ENCODE results near the gene DDO. TPM values are rescaled to one million over a fixed set of nuclear protein-coding genes. Genes with fewer than 3 reads are reported as not detected.

The DDO gene
- total RNA-seq, 1 donor from 2014 or later = not detected

GRCh38 chr6:110357664-110358552 lies 57.5 kb downstream of the DDO start, which contains the start of gene METTL24:
Gene METTL24, minus strand, starts transcription at chr6:110358349. Its CDS starts 77 bp downstream, at chr6:110358272.
- intact Hi-C loops (cut with micrococcal nuclease) = loop anchor here (1.0 kb wide), 1 partner anchor 180 kb away; no protein-coding TSS in a partner anchor
- Mint-ChIP-seq H3K27ac (no peak within 1 kb of the TSS), H3K9me3 (no peaks in the 10 kb centered on the region), H3K4me1 (peaks cover 4% of the 10 kb centered on the region), H3K4me3 (peak within 1 kb of the TSS; percentile 83), H3K27me3 (peaks cover 56% of the 10 kb centered on the region), H3K36me3 (ENCODE audit: low read depth) (no peaks in the 10 kb centered on the region)
- no peak for TF ChIP-seq CTCF (IDR thresholded peaks at IDR 0.05)
- CTCF ChIA-PET = no interaction called here
- POLR2A ChIA-PET = no interaction called here
- ATAC-seq (ENCODE audit: low read depth) (peak; percentile 79), DNase-seq (peak; percentile 28)

GRCh38 chr6:110357298-110357663 lies 58.1 kb downstream of the DDO start:
- H3K36me3 Mint-ChIP-seq (ENCODE audit: low read depth) = no peaks in the 10 kb centered on the region
- no peak for TF ChIP-seq CTCF (IDR thresholded peaks at IDR 0.05)
- CTCF ChIA-PET = no interaction called here
- ATAC-seq (ENCODE audit: low read depth) (no peak), DNase-seq (no peak)
- H3K4me3 Mint-ChIP-seq = peak overlapping the region; percentile 83
- intact Hi-C loops (cut with micrococcal nuclease) = loop anchor here (1.0 kb wide), 1 partner anchor 179 kb away; no protein-coding TSS in a partner anchor
- no peak overlapping the region for H3K27ac Mint-ChIP-seq
- no peaks in the 10 kb centered on the region for H3K9me3 Mint-ChIP-seq
- H3K4me1 Mint-ChIP-seq = peaks cover 4% of the 10 kb centered on the region
- POLR2A ChIA-PET = no interaction called here
- H3K27me3 Mint-ChIP-seq = peaks cover 49% of the 10 kb centered on the region

GRCh38 chr6:110356778-110357177 lies 58.6 kb downstream of the DDO start:
- CTCF ChIA-PET = no interaction called here
- POLR2A ChIA-PET = no interaction called here
- DNase-seq (no peak), ATAC-seq (ENCODE audit: low read depth) (no peak)
- H3K36me3 Mint-ChIP-seq (ENCODE audit: low read depth) = no peaks in the 10 kb centered on the region
- H3K9me3 Mint-ChIP-seq = no peaks in the 10 kb centered on the region
- H3K4me3 Mint-ChIP-seq = peak overlapping the region; percentile 83
- peaks cover 4% of the 10 kb centered on the region for H3K4me1 Mint-ChIP-seq
- intact Hi-C loops (cut with micrococcal nuclease) = loop anchor here (1.0 kb wide), 1 partner anchor 178 kb away; no protein-coding TSS in a partner anchor
- no peak overlapping the region for H3K27ac Mint-ChIP-seq
- peaks cover 45% of the 10 kb centered on the region for H3K27me3 Mint-ChIP-seq
- no peak for TF ChIP-seq CTCF (IDR thresholded peaks at IDR 0.05)

- Mint-ChIP-seq H3K4me1 (peaks cover 4% of the 10 kb centered on the region), H3K36me3 (ENCODE audit: low read depth) (no peaks in the 10 kb centered on the region), H3K27me3 (peaks cover 37% of the 10 kb centered on the region), H3K4me3 (no peak overlapping the region), H3K9me3 (no peaks in the 10 kb centered on the region), H3K27ac (no peak overlapping the region)
- CTCF ChIA-PET = no interaction called here
- POLR2A ChIA-PET = no interaction called here
- ATAC-seq (ENCODE audit: low read depth) = no peak
- no peak for TF ChIP-seq CTCF (IDR thresholded peaks at IDR 0.05)
- intact Hi-C loops (cut with micrococcal nuclease) = no loop called here
- DNase-seq = no peak
Measured at GRCh38 chr6:110355727-110356126, 59.6 kb downstream of the DDO start.

GRCh38 chr6:110355022-110355421 lies 60.4 kb downstream of the DDO start:
- no peak for DNase-seq
- TF ChIP-seq CTCF (IDR thresholded peaks at IDR 0.05) = no peak
- intact Hi-C loops (cut with micrococcal nuclease) = no loop called here
- CTCF ChIA-PET = no interaction called here
- POLR2A ChIA-PET = interaction anchor here (0.6 kb wide), 1 partner anchor 36 kb away, joined by 3 read pairs; no protein-coding TSS in a partner anchor
- no peaks in the 10 kb centered on the region for H3K9me3 Mint-ChIP-seq
- H3K4me3 Mint-ChIP-seq = no peak overlapping the region
- H3K4me1 Mint-ChIP-seq = peaks cover 4% of the 10 kb centered on the region
- peaks cover 31% of the 10 kb centered on the region for H3K27me3 Mint-ChIP-seq
- ATAC-seq (ENCODE audit: low read depth) = no peak
- H3K27ac Mint-ChIP-seq = no peak overlapping the region
- no peaks in the 10 kb centered on the region for H3K36me3 Mint-ChIP-seq (ENCODE audit: low read depth)
